ENCODE data around the gene GPR161.

GPR161 gene

DNA sequence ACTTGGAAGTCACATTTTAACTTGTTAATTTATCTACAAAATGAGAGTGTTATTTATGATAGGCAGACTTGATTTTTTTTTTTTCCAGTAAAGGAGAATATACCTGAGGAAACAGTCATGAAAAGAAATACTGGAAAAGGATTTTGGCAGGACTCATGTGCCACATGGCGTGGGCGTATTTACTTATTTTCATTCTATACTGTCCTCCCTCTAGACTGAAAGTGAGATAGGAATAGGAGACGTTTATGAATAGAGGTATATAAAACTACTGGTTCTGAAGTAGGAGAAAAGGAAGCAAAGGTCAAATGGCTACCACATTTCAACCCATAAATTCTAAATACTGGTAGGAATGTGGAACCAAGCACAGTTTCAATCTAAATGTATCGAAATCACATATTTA is 105.1 kb downstream of the GPR161 start:
- Histone ChIP-seq H2AK5ac (ENCODE audit: low read length) (no peak overlapping the region), H3K79me2 (ENCODE audit: control insufficient read depth, insufficient read depth, low read length) (no peaks in the 10 kb centered on the region), H2BK15ac (replicated peaks; ENCODE audit: low read depth) (no peak overlapping the region), H3K4ac (ENCODE audit: low read depth, low read length) (no peak overlapping the region), H3K79me1 (ENCODE audit: low read length) (no peaks in the 10 kb centered on the region), H3K56ac (ENCODE audit: low read length) (no peak overlapping the region), H3K36me3 (ENCODE audit: control insufficient read depth, insufficient read depth, low read length) (no peaks in the 10 kb centered on the region), H4K8ac (ENCODE audit: low read depth, low read length) (no peak overlapping the region), H4K5ac (ENCODE audit: low read length) (no peak overlapping the region), H3K23ac (ENCODE audit: low read length) (no peak overlapping the region), H2BK5ac (ENCODE audit: low read length) (no peak overlapping the region), H3K9ac (ENCODE audit: low read length) (no peak overlapping the region), H3K18ac (ENCODE audit: low read length) (no peak overlapping the region), H3K27me3 (ENCODE audit: insufficient read depth, low read length, poor library complexity) (no peaks in the 10 kb centered on the region), H3K4me1 (ENCODE audit: control insufficient read depth, low read depth, low read length) (no peaks in the 10 kb centered on the region), H3K27ac (ENCODE audit: low read depth, low read length) (no peak overlapping the region), H2BK120ac (ENCODE audit: low read depth, low read length) (no peak overlapping the region), H3K4me2 (ENCODE audit: low read length) (no peak overlapping the region), H3K4me3 (ENCODE audit: low read length) (no peak overlapping the region)
- no CpG with 5 or more reads among the region's 4 CpGs for WGBS (ENCODE audit: extremely low coverage, insufficient coverage, low lambda C conversion rate)
- DNase-seq = no peak

DNA sequence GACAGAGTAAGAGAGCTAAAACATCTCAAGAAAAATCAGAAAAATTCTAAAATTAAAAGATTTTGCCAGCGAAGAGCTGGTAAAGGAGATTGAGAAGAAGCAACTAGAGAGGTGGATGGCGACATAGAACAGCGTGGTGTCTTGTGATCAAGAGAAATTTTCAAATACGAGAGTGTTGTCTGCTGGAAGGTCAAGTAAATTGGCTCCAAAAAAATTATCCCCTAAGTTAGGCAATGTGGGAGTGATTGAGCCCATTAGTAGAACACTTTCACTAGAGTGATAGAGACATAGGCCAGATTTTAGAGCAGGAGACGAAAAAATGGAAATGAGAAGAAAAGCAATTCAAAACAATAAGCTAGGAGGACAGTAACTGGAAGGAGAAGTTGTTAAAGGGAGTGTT is 105.5 kb downstream of the GPR161 start:
- H3K56ac ChIP-seq (ENCODE audit: low read length) = no peak overlapping the region
- H3K23ac ChIP-seq (ENCODE audit: low read length) = no peak overlapping the region

More for the DNA sequence above, 105.5 kb downstream of the GPR161 start:
- H3K27ac ChIP-seq (ENCODE audit: low read depth, low read length) = no peak overlapping the region
- H3K4me3 ChIP-seq (ENCODE audit: low read length) = no peak overlapping the region
- no peak overlapping the region for H3K4me2 ChIP-seq (ENCODE audit: low read length)
- no peak overlapping the region for H2BK5ac ChIP-seq (ENCODE audit: low read length)
- no peaks in the 10 kb centered on the region for H3K79me2 ChIP-seq (ENCODE audit: control insufficient read depth, insufficient read depth, low read length)
- H2BK120ac ChIP-seq (ENCODE audit: low read depth, low read length) = no peak overlapping the region
- H2AK5ac ChIP-seq (ENCODE audit: low read length) = no peak overlapping the region
- H3K4ac ChIP-seq (ENCODE audit: low read depth, low read length) = no peak overlapping the region
- H3K18ac ChIP-seq (ENCODE audit: low read length) = no peak overlapping the region
- H3K4me1 ChIP-seq (ENCODE audit: control insufficient read depth, low read depth, low read length) = no peaks in the 10 kb centered on the region
- DNase-seq = no peak
- H3K36me3 ChIP-seq (ENCODE audit: control insufficient read depth, insufficient read depth, low read length) = no peaks in the 10 kb centered on the region
- WGBS (ENCODE audit: extremely low coverage, insufficient coverage, low lambda C conversion rate) = no CpG with 5 or more reads among the region's 5 CpGs
- H4K8ac ChIP-seq (ENCODE audit: low read depth, low read length) = no peak overlapping the region
- no peaks in the 10 kb centered on the region for H3K79me1 ChIP-seq (ENCODE audit: low read length)
- H2BK15ac ChIP-seq (replicated peaks; ENCODE audit: low read depth) = no peak overlapping the region
- no peaks in the 10 kb centered on the region for H3K27me3 ChIP-seq (ENCODE audit: insufficient read depth, low read length, poor library complexity)
- no peak overlapping the region for H3K9ac ChIP-seq (ENCODE audit: low read length)
- no peak overlapping the region for H4K5ac ChIP-seq (ENCODE audit: low read length)

Data from mesendoderm (in vitro differentiated cells).